HepG2 (cell line): ENCODE measurements around the gene SMAD1. TPM values are rescaled to one million over a fixed set of nuclear protein-coding genes. Genes with fewer than 3 reads are reported as not detected.

ENCODE experiments used
- ATF4 ChIP-seq, 2 experiments: fragments of 450-650 bp in 1 of 2; sonication (generic) in 1 of 2; formaldehyde crosslinking; IDR thresholded peaks; 2 replicates each; pipeline versions ENCODE4 v1.5.0 to v1.8.0; 2020 to 2022; ENCODE audit warnings: mild to moderate bottlenecking in 1 of 2, missing genetic modification reagents in 1 of 2
- CC2D1A ChIP-seq: sonication (generic); formaldehyde crosslinking; IDR thresholded peaks from 2 replicates; pipeline ENCODE4 v1.8.1; 2023; ENCODE audit warnings: mild to moderate bottlenecking, missing genetic modification reagents
- CREB1 ChIP-seq, 2 experiments: fragments of 450-650 bp in 1 of 2; IDR thresholded peaks; 2 replicates each; pipeline ENCODE4 v1.6.1; 2016 to 2017; ENCODE audit warnings: control low read depth in 1 of 2, mild to moderate bottlenecking in 1 of 2, missing compliant biosample characterization in 1 of 2, missing genetic modification characterization in 1 of 2
- FOSL1 ChIP-seq: sonication (generic); formaldehyde crosslinking; IDR thresholded peaks from 2 replicates; pipeline ENCODE4 v1.9.0; 2021; ENCODE audit warnings: missing genetic modification reagents, borderline replicate concordance
- JUND ChIP-seq: sonication (generic); formaldehyde crosslinking; IDR thresholded peaks from 2 replicates; pipeline ENCODE4 v1.8.0; 2022; ENCODE audit warnings: mild to moderate bottlenecking, missing genetic modification reagents
- MED13 ChIP-seq: sonication (generic); formaldehyde crosslinking; IDR thresholded peaks from 2 replicates; pipeline ENCODE4 v1.5.0; 2020; ENCODE audit warnings: missing genetic modification reagents
- NCOA2 ChIP-seq: sonication (generic); formaldehyde crosslinking; IDR thresholded peaks from 2 replicates; pipeline ENCODE4 v1.8.0; 2022; ENCODE audit warnings: inconsistent platforms
- NFRKB ChIP-seq: fragments of 450-650 bp; IDR thresholded peaks from 2 replicates; pipeline ENCODE4 v1.6.1; 2017
- NKX3-1 ChIP-seq: sonication (generic); formaldehyde crosslinking; IDR thresholded peaks from 2 replicates; pipeline ENCODE4 v1.5.0; 2020; ENCODE audit warnings: missing genetic modification reagents
- NR2F6 ChIP-seq, 2 experiments: IDR thresholded peaks; 2 replicates each; pipeline ENCODE4 v1.6.1; 2016; ENCODE audit warnings: antibody characterized with exemption in 1 of 2, mild to moderate bottlenecking in 1 of 2
- SP2 ChIP-seq: sonication (generic); formaldehyde crosslinking; IDR thresholded peaks from 2 replicates; pipeline ENCODE4 v1.5.1; 2020; ENCODE audit warnings: mild to moderate bottlenecking, missing genetic modification reagents
- SRF ChIP-seq: IDR thresholded peaks from 2 replicates; pipeline ENCODE4 v1.6.1; 2011; ENCODE audit warnings: mild to moderate bottlenecking, low read depth, low read length, moderate library complexity
- STAT6 ChIP-seq: sonication (generic); formaldehyde crosslinking; IDR thresholded peaks from 2 replicates; pipeline ENCODE4 v1.4.0; 2020; ENCODE audit warnings: missing genetic modification reagents, mild to moderate bottlenecking, borderline replicate concordance
- TFAP4 ChIP-seq: sonication (generic); IDR thresholded peaks from 2 replicates; pipeline ENCODE4 v1.6.1; 2016; ENCODE audit warnings: low read depth, borderline replicate concordance
- WIZ ChIP-seq: sonication (generic); formaldehyde crosslinking; IDR thresholded peaks from 2 replicates; pipeline ENCODE4 v1.5.1; 2020; ENCODE audit warnings: mild to moderate bottlenecking, missing genetic modification reagents
- ZBTB4 ChIP-seq: sonication (generic); formaldehyde crosslinking; IDR thresholded peaks from 2 replicates; pipeline ENCODE4 v1.4.0; 2020; ENCODE audit warnings: missing genetic modification reagents, mild to moderate bottlenecking, borderline replicate concordance
- ZNF230 ChIP-seq: sonication (generic); formaldehyde crosslinking; IDR thresholded peaks from 2 replicates; pipeline ENCODE4 v1.4.0; 2020; ENCODE audit warnings: mild to moderate bottlenecking, missing genetic modification reagents
- ZNF556 ChIP-seq: sonication (generic); formaldehyde crosslinking; IDR thresholded peaks from 2 replicates; pipeline ENCODE4 v1.4.0; 2020; ENCODE audit warnings: mild to moderate bottlenecking, missing genetic modification reagents, borderline replicate concordance
- ZNF572 ChIP-seq: sonication (generic); formaldehyde crosslinking; IDR thresholded peaks from 2 replicates; pipeline ENCODE4 v1.5.1; 2020; ENCODE audit warnings: mild to moderate bottlenecking, missing genetic modification reagents
- ZSCAN12 ChIP-seq: sonication (generic); formaldehyde crosslinking; IDR thresholded peaks from 2 replicates; pipeline ENCODE4 v1.9.0; 2021; ENCODE audit warnings: mild to moderate bottlenecking, missing genetic modification reagents
- polyA plus RNA-seq, 8 experiments: library from polyadenylated mRNA; depleted of rRNA in 3 of 8; stranded (reverse) in 7 of 8; unstranded in 1 of 8; fragments of >200 nt; fragmentation: Illumina TruSeq in 4 of 8; extraction: Trizol in 4 of 8; gene quantifications; 2 replicates each; pipeline versions ENCODE4 v1.2.1 to v1.2.3, GENCODE V29; 2011 to 2016; ENCODE audit warnings: low read depth in 4 of 8, missing spikeins in 1 of 8, mixed read lengths in 1 of 8; ENCODE audit not compliant: insufficient read depth in 1 of 8
- total RNA-seq, 5 experiments: library from RNA; depleted of rRNA; stranded (reverse); fragments of >200 nt; fragmentation: Illumina TruSeq; extraction: Trizol; gene quantifications; 2 replicates each; pipeline ENCODE4 v1.2.3, GENCODE V29; 2016; ENCODE audit warnings: low read depth in 1 of 5

Gene SMAD1
- total and polyA plus RNA-seq, 2 of the 13 experiments (the other 11 are each of a cell fraction or from before 2014, with no cell fraction given) = 12.7 to 16.6 TPM

GRCh38 chr4:145481164-145481941, at the start of gene SMAD1 (continued):
- TF ChIP-seq ATF4 (CRISPR knock-in tag; IDR thresholded peaks at IDR 0.05) = 0 out of 4 replicates have a peak, but pooled peaks of 1 of the 2 experiments have one; percentile 7
- TF ChIP-seq NR2F6 (IDR thresholded peaks at IDR 0.05) = no peak
- no peak for TF ChIP-seq NR2F6 (CRISPR knock-in tag; IDR thresholded peaks at IDR 0.05)
- TF ChIP-seq CC2D1A = no peak
- 0 out of 2 replicates have a peak, but pooled peaks have one; percentile 25 for TF ChIP-seq NKX3-1 (CRISPR knock-in tag)
- TF ChIP-seq ZNF556 (CRISPR knock-in tag) = peak; percentile 84; the same call in 1 of the 2 replicates
- no peak for TF ChIP-seq FOSL1
- no peak for TF ChIP-seq MED13 (CRISPR knock-in tag)
- TF ChIP-seq NCOA2 = no peak
- TF ChIP-seq SRF = no peak
- TF ChIP-seq ZSCAN12 = no peak
- TF ChIP-seq SP2 = no peak
- no peak for TF ChIP-seq ZBTB4
- TF ChIP-seq ZNF572 = no peak
- no peak for TF ChIP-seq STAT6 (CRISPR knock-in tag)
- peak; percentile 9; the same call in 1 of the 2 replicates for TF ChIP-seq TFAP4
- TF ChIP-seq WIZ (CRISPR knock-in tag) = 0 out of 2 replicates have a peak, but pooled peaks have one; percentile 30
- no peak for TF ChIP-seq CREB1 (IDR thresholded peaks at IDR 0.05)
- TF ChIP-seq CREB1 (CRISPR knock-in tag; IDR thresholded peaks at IDR 0.05) = no peak
- no peak for TF ChIP-seq JUND
- TF ChIP-seq NFRKB = no peak
- 0 out of 2 replicates have a peak, but pooled peaks have one; percentile 44 for TF ChIP-seq ZNF230 (CRISPR knock-in tag)
